HepG2 (cell line): ENCODE data around the gene BCAN. TPM values are rescaled to one million over a fixed set of nuclear protein-coding genes. Genes with fewer than 3 reads are reported as not detected.
A peak's percentile ranks its signal among the peaks of the same experiment; 100 is the strongest.

Source experiments
- BHLHE40 ChIP-seq: IDR thresholded peaks from 2 replicates; pipeline ENCODE4 v1.6.1; 2011; ENCODE audit warnings: low read length, improper control_type of control experiment
- GLI4 ChIP-seq: sonication (generic); formaldehyde crosslinking; IDR thresholded peaks from 2 replicates; pipeline ENCODE4 v1.5.1; 2020; ENCODE audit warnings: missing genetic modification reagents, mild to moderate bottlenecking, moderate library complexity, borderline replicate concordance
- HES4 ChIP-seq: sonication (generic); formaldehyde crosslinking; IDR thresholded peaks from 2 replicates; pipeline ENCODE4 v1.9.0; 2021; ENCODE audit warnings: mild to moderate bottlenecking, missing genetic modification reagents, borderline replicate concordance
- HNRNPH1 ChIP-seq: fragments of 200-400 bp; formaldehyde crosslinking; optimal IDR thresholded peaks from 2 replicates; pipeline ENCODE3; 2017; ENCODE audit warnings: mild to moderate bottlenecking, low read depth, low read length
- MED8 ChIP-seq: sonication (generic); formaldehyde crosslinking; IDR thresholded peaks from 2 replicates; pipeline ENCODE4 v1.8.1; 2023; ENCODE audit warnings: mild to moderate bottlenecking, missing genetic modification reagents; ENCODE audit not compliant: insufficient replicate concordance
- PRDM10 ChIP-seq: sonication (generic); formaldehyde crosslinking; IDR thresholded peaks from 2 replicates; pipeline ENCODE4 v1.4.0; 2020; ENCODE audit warnings: low read depth, missing genetic modification reagents
- RAD51 ChIP-seq: fragments of 450-650 bp; IDR thresholded peaks from 2 replicates; pipeline ENCODE4 v1.6.1; 2016; ENCODE audit warnings: borderline replicate concordance
- STAG1 ChIP-seq: sonication (generic); formaldehyde crosslinking; IDR thresholded peaks from 2 replicates; pipeline ENCODE4 v1.4.0; 2020; ENCODE audit warnings: missing genetic modification reagents
- TIGD3 ChIP-seq: sonication (generic); formaldehyde crosslinking; IDR thresholded peaks from 2 replicates; pipeline ENCODE4 v1.5.1; 2020; ENCODE audit warnings: mild to moderate bottlenecking, missing genetic modification reagents, borderline replicate concordance
- USF2 ChIP-seq, 2 experiments: sonication (generic) in 1 of 2; formaldehyde crosslinking in 1 of 2; IDR thresholded peaks; 2 replicates each; pipeline versions ENCODE4 v1.5.1 to v1.6.1; 2011 to 2020; ENCODE audit warnings: borderline replicate concordance in 1 of 2, low read depth in 1 of 2, low read length in 1 of 2, mild to moderate bottlenecking in 1 of 2, missing genetic modification reagents in 1 of 2, moderate library complexity in 1 of 2
- ZBTB38 ChIP-seq: sonication (generic); formaldehyde crosslinking; IDR thresholded peaks from 2 replicates; pipeline ENCODE4 v1.5.1; 2020; ENCODE audit warnings: mild to moderate bottlenecking, missing genetic modification reagents
- ZBTB7B ChIP-seq: sonication (generic); formaldehyde crosslinking; IDR thresholded peaks from 2 replicates; pipeline ENCODE4 v1.4.0; 2020; ENCODE audit warnings: missing genetic modification reagents
- ZFP37 ChIP-seq: sonication (generic); formaldehyde crosslinking; IDR thresholded peaks from 2 replicates; pipeline ENCODE4 v1.4.0; 2020; ENCODE audit warnings: missing genetic modification reagents, borderline replicate concordance
- ZNF160 ChIP-seq: sonication (generic); formaldehyde crosslinking; IDR thresholded peaks from 2 replicates; pipeline ENCODE4 v1.8.0; 2022; ENCODE audit warnings: mild to moderate bottlenecking, inconsistent platforms, missing genetic modification reagents
- ZNF205 ChIP-seq: IDR thresholded peaks from 2 replicates; pipeline ENCODE4 v1.6.1; 2018; ENCODE audit warnings: missing biosample characterization, missing genetic modification reagents
- ZNF251 ChIP-seq: sonication (generic); formaldehyde crosslinking; IDR thresholded peaks from 2 replicates; pipeline ENCODE4 v1.9.0; 2021; ENCODE audit warnings: mild to moderate bottlenecking, missing genetic modification reagents
- ZNF260 ChIP-seq: sonication (generic); formaldehyde crosslinking; IDR thresholded peaks from 2 replicates; pipeline ENCODE4 v1.4.0; 2020; ENCODE audit warnings: missing genetic modification reagents, low read depth, mild to moderate bottlenecking, borderline replicate concordance
- ZNF782 ChIP-seq: sonication (generic); formaldehyde crosslinking; IDR thresholded peaks from 2 replicates; pipeline ENCODE4 v1.4.0; 2020; ENCODE audit warnings: missing genetic modification reagents, mild to moderate bottlenecking, borderline replicate concordance
- polyA plus RNA-seq, 8 experiments: library from polyadenylated mRNA; depleted of rRNA in 3 of 8; stranded (reverse) in 7 of 8; unstranded in 1 of 8; fragments of >200 nt; fragmentation: Illumina TruSeq in 4 of 8; extraction: Trizol in 4 of 8; gene quantifications; 2 replicates each; pipeline versions ENCODE4 v1.2.1 to v1.2.3, GENCODE V29; 2011 to 2016; ENCODE audit warnings: low read depth in 4 of 8, missing spikeins in 1 of 8, mixed read lengths in 1 of 8; ENCODE audit not compliant: insufficient read depth in 1 of 8
- total RNA-seq, 5 experiments: library from RNA; depleted of rRNA; stranded (reverse); fragments of >200 nt; fragmentation: Illumina TruSeq; extraction: Trizol; gene quantifications; 2 replicates each; pipeline ENCODE4 v1.2.3, GENCODE V29; 2016; ENCODE audit warnings: low read depth in 1 of 5
- TF ChIP-seq, protein P1 (sequence below): sonication (generic); formaldehyde crosslinking; IDR thresholded peaks from 2 replicates; pipeline ENCODE4 v1.4.0; 2020; ENCODE audit warnings: mild to moderate bottlenecking, missing genetic modification reagents

The BCAN gene
- total and polyA plus RNA-seq, 2 of the 13 experiments (the other 11 are each of a cell fraction or from before 2014, with no cell fraction given): not detected

DNA sequence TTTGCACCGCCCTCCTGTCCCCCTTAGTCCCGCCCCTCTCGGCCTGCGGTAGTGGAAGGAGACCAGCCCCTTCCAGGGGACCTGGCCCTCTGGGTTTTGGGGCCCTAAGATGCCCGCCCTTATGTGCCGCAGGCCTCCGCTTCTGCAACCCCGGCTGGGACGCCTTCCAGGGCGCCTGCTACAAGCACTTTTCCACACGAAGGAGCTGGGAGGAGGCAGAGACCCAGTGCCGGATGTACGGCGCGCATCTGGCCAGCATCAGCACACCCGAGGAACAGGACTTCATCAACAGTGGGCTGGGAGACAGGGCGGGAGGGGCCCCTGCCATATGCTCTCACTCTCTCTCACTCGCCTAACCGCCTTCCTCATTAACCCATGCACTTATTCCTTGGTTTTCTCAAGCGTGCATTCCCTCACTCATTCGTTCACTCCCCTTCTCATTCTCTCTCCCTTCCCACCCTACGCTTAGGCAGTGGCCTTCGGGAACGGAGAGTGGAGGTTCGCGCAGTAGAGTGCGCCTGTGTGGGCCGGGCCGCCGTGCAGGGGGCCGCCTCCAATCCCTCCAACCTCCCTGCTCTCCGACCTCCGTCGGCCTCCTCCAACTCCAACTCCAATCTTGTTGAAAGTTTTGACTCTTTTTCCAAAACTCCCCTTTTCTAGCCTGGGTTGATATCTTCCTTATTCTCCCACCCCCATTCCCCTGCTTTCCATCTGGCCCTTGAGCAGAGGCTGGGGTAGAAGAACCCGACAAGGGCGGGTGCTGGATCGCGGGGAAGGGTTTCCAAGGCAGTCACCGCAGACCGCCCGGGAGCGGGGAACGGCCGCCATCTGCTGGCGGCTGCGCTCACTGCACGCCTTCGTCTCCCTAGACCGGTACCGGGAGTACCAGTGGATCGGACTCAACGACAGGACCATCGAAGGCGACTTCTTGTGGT lies 15.2 kb downstream of the BCAN start (continued):
- TF ChIP-seq ZNF160 (CRISPR knock-in tag) (no peak), ZBTB38 (CRISPR knock-in tag) (0 out of 2 replicates have a peak, but pooled peaks have one; percentile 5), HES4 (no peak), ZNF260 (CRISPR knock-in tag) (no peak), HNRNPH1 (no peak), PRDM10 (CRISPR knock-in tag) (no peak), TIGD3 (CRISPR knock-in tag) (no peak), ZFP37 (no peak), MED8 (no peak), ZNF205 (CRISPR knock-in tag) (no peak), USF2 (IDR thresholded peaks at IDR 0.05; ENCODE audit: low read depth, low read length) (no peak), USF2 (CRISPR knock-in tag; IDR thresholded peaks at IDR 0.05; ENCODE audit: borderline replicate concordance) (no peak), STAG1 (CRISPR knock-in tag) (peak; percentile 68), BHLHE40 (no peak), ZBTB7B (CRISPR knock-in tag) (no peak), GLI4 (CRISPR knock-in tag) (no peak), RAD51 (no peak), ZNF251 (no peak), ZNF782 (CRISPR knock-in tag) (no peak)
- TF ChIP-seq, protein P1, sequence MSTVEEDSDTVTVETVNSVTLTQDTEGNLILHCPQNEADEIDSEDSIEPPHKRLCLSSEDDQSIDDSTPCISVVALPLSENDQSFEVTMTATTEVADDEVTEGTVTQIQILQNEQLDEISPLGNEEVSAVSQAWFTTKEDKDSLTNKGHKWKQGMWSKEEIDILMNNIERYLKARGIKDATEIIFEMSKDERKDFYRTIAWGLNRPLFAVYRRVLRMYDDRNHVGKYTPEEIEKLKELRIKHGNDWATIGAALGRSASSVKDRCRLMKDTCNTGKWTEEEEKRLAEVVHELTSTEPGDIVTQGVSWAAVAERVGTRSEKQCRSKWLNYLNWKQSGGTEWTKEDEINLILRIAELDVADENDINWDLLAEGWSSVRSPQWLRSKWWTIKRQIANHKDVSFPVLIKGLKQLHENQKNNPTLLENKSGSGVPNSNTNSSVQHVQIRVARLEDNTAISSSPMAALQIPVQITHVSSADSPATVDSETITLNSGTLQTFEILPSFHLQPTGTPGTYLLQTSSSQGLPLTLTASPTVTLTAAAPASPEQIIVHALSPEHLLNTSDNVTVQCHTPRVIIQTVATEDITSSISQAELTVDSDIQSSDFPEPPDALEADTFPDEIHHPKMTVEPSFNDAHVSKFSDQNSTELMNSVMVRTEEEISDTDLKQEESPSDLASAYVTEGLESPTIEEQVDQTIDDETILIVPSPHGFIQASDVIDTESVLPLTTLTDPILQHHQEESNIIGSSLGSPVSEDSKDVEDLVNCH (CRISPR knock-in tag): no peak
